ENCODE measurements around the gene RPS25.
"Not testable (repeated sequence)": the region's sequence is repeated elsewhere in the genome, so short reads cannot be mapped to it uniquely, and the experiment has no call there.

The RPS25 gene

GRCh38 chr11:119021631-119022030 lies 3.5 kb upstream of the RPS25 start:
- no peak overlapping the region for H3K27ac ChIP-seq (ENCODE audit: low read depth, low read length, poor library complexity, severe bottlenecking)
- H3K79me2 ChIP-seq (ENCODE audit: insufficient read depth, low read length): peaks cover 27% of the 10 kb centered on the region
- H3K4me2 ChIP-seq (ENCODE audit: low read length): no peak overlapping the region
- no peak overlapping the region for H2AFZ ChIP-seq (ENCODE audit: low read length)
- peaks cover 19% of the 10 kb centered on the region for H3K4me1 ChIP-seq (ENCODE audit: insufficient read depth, low read length, severe bottlenecking)
- no peaks in the 10 kb centered on the region for H3K27me3 ChIP-seq (ENCODE audit: insufficient read depth, low read length)
- no peak for TF ChIP-seq CTCF (IDR thresholded peaks at IDR 0.05; ENCODE audit: low read length)
- TF ChIP-seq EZH2 (IDR thresholded peaks at IDR 0.05; ENCODE audit: borderline replicate concordance, low read length): no peak
- no peaks in the 10 kb centered on the region for H4K20me1 ChIP-seq (ENCODE audit: insufficient read depth, low read length)
- no peaks in the 10 kb centered on the region for H3K9me3 ChIP-seq (ENCODE audit: low read length)
- H3K36me3 ChIP-seq (ENCODE audit: insufficient read depth, low read length): peaks cover 74% of the 10 kb centered on the region
- no peaks in the 10 kb centered on the region for H3K9me2 ChIP-seq (ENCODE audit: low read depth, low read length)
- no peaks in the 10 kb centered on the region for H3F3A ChIP-seq (ENCODE audit: insufficient read depth, low read length)
- H3K4me3 ChIP-seq (ENCODE audit: low read depth, low read length, poor library complexity, severe bottlenecking): no peak overlapping the region
- no peak overlapping the region for H3K9ac ChIP-seq (ENCODE audit: low read length)

GRCh38 chr11:119019996-119020395 lies 1.9 kb upstream of the RPS25 start:
- H3F3A ChIP-seq (ENCODE audit: insufficient read depth, low read length): no peaks in the 10 kb centered on the region
- H3K4me1 ChIP-seq (ENCODE audit: insufficient read depth, low read length, severe bottlenecking): peaks cover 22% of the 10 kb centered on the region
- H3K4me2 ChIP-seq (ENCODE audit: low read length): peak overlapping the region; percentile 73
- H3K9ac ChIP-seq (ENCODE audit: low read length): peak overlapping the region; percentile 97
- peak overlapping the region; percentile 98 for H3K4me3 ChIP-seq (ENCODE audit: low read depth, low read length, poor library complexity, severe bottlenecking)
- H3K9me2 ChIP-seq (ENCODE audit: low read depth, low read length): no peaks in the 10 kb centered on the region
- H2AFZ ChIP-seq (ENCODE audit: low read length): no peak overlapping the region
- H4K20me1 ChIP-seq (ENCODE audit: insufficient read depth, low read length): no peaks in the 10 kb centered on the region
- TF ChIP-seq EZH2 (IDR thresholded peaks at IDR 0.05; ENCODE audit: borderline replicate concordance, low read length) (no peak), CTCF (IDR thresholded peaks at IDR 0.05; ENCODE audit: low read length) (no peak)
- H3K9me3 ChIP-seq (ENCODE audit: low read length): no peaks in the 10 kb centered on the region
- no peak overlapping the region for H3K27ac ChIP-seq (ENCODE audit: low read depth, low read length, poor library complexity, severe bottlenecking)
- peaks cover 75% of the 10 kb centered on the region for H3K36me3 ChIP-seq (ENCODE audit: insufficient read depth, low read length)
- H3K79me2 ChIP-seq (ENCODE audit: insufficient read depth, low read length): peaks cover 32% of the 10 kb centered on the region
- H3K27me3 ChIP-seq (ENCODE audit: insufficient read depth, low read length): no peaks in the 10 kb centered on the region

- Histone ChIP-seq H3K4me1 (ENCODE audit: insufficient read depth, low read length, severe bottlenecking) (peaks cover 22% of the 10 kb centered on the region), H3K9ac (ENCODE audit: low read length) (peak overlapping the region; percentile 97), H3K36me3 (ENCODE audit: insufficient read depth, low read length) (peaks cover 73% of the 10 kb centered on the region), H3K4me3 (ENCODE audit: low read depth, low read length, poor library complexity, severe bottlenecking) (peak overlapping the region; percentile 98), H3K27ac (ENCODE audit: low read depth, low read length, poor library complexity, severe bottlenecking) (peak overlapping the region; percentile 96), H3K4me2 (ENCODE audit: low read length) (peak overlapping the region; percentile 73), H3K79me2 (ENCODE audit: insufficient read depth, low read length) (peaks cover 32% of the 10 kb centered on the region)
- H3K9me2 ChIP-seq (ENCODE audit: low read depth, low read length); H2AFZ ChIP-seq (ENCODE audit: low read length); H3K9me3 ChIP-seq (ENCODE audit: low read length); H3F3A ChIP-seq (ENCODE audit: insufficient read depth, low read length); H3K27me3 ChIP-seq (ENCODE audit: insufficient read depth, low read length); H4K20me1 ChIP-seq (ENCODE audit: insufficient read depth, low read length): not testable (repeated sequence)
These were observed 766 bp downstream of the RPS25 start for GRCh38 chr11:119017377-119017776.

- peaks cover 32% of the 10 kb centered on the region for H3K79me2 ChIP-seq (ENCODE audit: insufficient read depth, low read length)
- H3K36me3 ChIP-seq (ENCODE audit: insufficient read depth, low read length): peaks cover 68% of the 10 kb centered on the region
- H3F3A ChIP-seq (ENCODE audit: insufficient read depth, low read length): peaks cover 3% of the 10 kb centered on the region; the same call in 1 of the 2 replicates
- peaks cover 22% of the 10 kb centered on the region for H3K4me1 ChIP-seq (ENCODE audit: insufficient read depth, low read length, severe bottlenecking)
- peak overlapping the region; percentile 97; the same call in 1 of the 2 replicates for H3K9ac ChIP-seq (ENCODE audit: low read length)
- no peaks in the 10 kb centered on the region for H4K20me1 ChIP-seq (ENCODE audit: insufficient read depth, low read length)
- peak overlapping the region; percentile 73 for H3K4me2 ChIP-seq (ENCODE audit: low read length)
- no peaks in the 10 kb centered on the region for H3K27me3 ChIP-seq (ENCODE audit: insufficient read depth, low read length)
- no peak overlapping the region for H2AFZ ChIP-seq (ENCODE audit: low read length)
- peak overlapping the region; percentile 98 for H3K4me3 ChIP-seq (ENCODE audit: low read depth, low read length, poor library complexity, severe bottlenecking)
- no peaks in the 10 kb centered on the region for H3K9me2 ChIP-seq (ENCODE audit: low read depth, low read length)
- no peaks in the 10 kb centered on the region for H3K9me3 ChIP-seq (ENCODE audit: low read length)
- TF ChIP-seq CTCF (IDR thresholded peaks at IDR 0.05; ENCODE audit: low read length): no peak
- no peak for TF ChIP-seq EZH2 (IDR thresholded peaks at IDR 0.05; ENCODE audit: borderline replicate concordance, low read length)
- H3K27ac ChIP-seq (ENCODE audit: low read depth, low read length, poor library complexity, severe bottlenecking): no peak overlapping the region
These were observed 1.7 kb downstream of the RPS25 start for GRCh38 chr11:119016216-119017009.

Data from OCI-LY1 (cell line).